ENCODE results near the gene TTC17.

Gene TTC17

GRCh38 chr11:43376594-43376993 lies 17.9 kb downstream of the TTC17 start:
- TF ChIP-seq ZNF155 (tag by site-specific recombination; IDR thresholded peaks at IDR 0.05) (no peak), ZNF701 (tag by site-specific recombination; IDR thresholded peaks at IDR 0.05) (no peak), ZNF510 (tag by site-specific recombination; IDR thresholded peaks at IDR 0.05; ENCODE audit: insufficient replicate concordance) (no peak), ZNF341 (tag by site-specific recombination; IDR thresholded peaks at IDR 0.05; ENCODE audit: low read depth) (no peak), SETDB1 (IDR thresholded peaks at IDR 0.05; ENCODE audit: insufficient read length, low read length) (no peak), ZNF311 (tag by site-specific recombination; IDR thresholded peaks at IDR 0.05; ENCODE audit: borderline replicate concordance) (no peak), ZNF571 (tag by site-specific recombination; IDR thresholded peaks at IDR 0.05) (no peak), HOXA7 (CRISPR knock-in tag; IDR thresholded peaks at IDR 0.05; ENCODE audit: borderline replicate concordance) (no peak), PRDM6 (tag by site-specific recombination; IDR thresholded peaks at IDR 0.05) (no peak), KLF1 (tag by site-specific recombination; IDR thresholded peaks at IDR 0.05) (no peak), ZNF555 (tag by site-specific recombination; conservative IDR thresholded peaks at IDR 0.05) (no peak), PBX3 (CRISPR knock-in tag; IDR thresholded peaks at IDR 0.05) (no peak), PATZ1 (tag by site-specific recombination; IDR thresholded peaks at IDR 0.05) (no peak), ZNF2 (tag by site-specific recombination; IDR thresholded peaks at IDR 0.05) (no peak), IKZF3 (tag by site-specific recombination; IDR thresholded peaks at IDR 0.05) (no peak)
- Histone ChIP-seq H3K4me3 (ENCODE audit: low read depth, low read length) (no peak overlapping the region), H3K4me1 (ENCODE audit: control insufficient read depth, insufficient read depth, low read length) (no peaks in the 10 kb centered on the region), H3K27ac (ENCODE audit: extremely low read depth, low read depth, low read length) (no peak overlapping the region), H3K36me3 (ENCODE audit: control insufficient read depth in 2 of 2, insufficient read depth in 1 of 2, low read length in 2 of 2) (peaks cover 0 to 8% of the 10 kb centered on the region in 2 experiments; a peak in 2 of 3 replicates), H3K9me3 (ENCODE audit: control insufficient read depth, insufficient read depth, low read depth, low read length) (no peaks in the 10 kb centered on the region)
- CTCF ChIA-PET: interaction anchor here (1.4 kb wide), 1 partner anchor 11 kb away, joined by 3 read pairs; no protein-coding TSS in a partner anchor
- POLR2A ChIA-PET: no interaction called here

GRCh38 chr11:43377389-43377788 lies 18.7 kb downstream of the TTC17 start:
- H3K27ac ChIP-seq (ENCODE audit: extremely low read depth, low read depth, low read length): no peak overlapping the region
- CTCF ChIA-PET: interaction anchor here (0.7 to 1.4 kb wide), 2 partner anchors 12 to 1856 kb away, joined by 3 to 5 read pairs; no protein-coding TSS in a partner anchor
- H3K4me1 ChIP-seq (ENCODE audit: control insufficient read depth, insufficient read depth, low read length): no peaks in the 10 kb centered on the region
- no peak overlapping the region for H3K4me3 ChIP-seq (ENCODE audit: low read depth, low read length)
- H3K36me3 ChIP-seq (ENCODE audit: control insufficient read depth in 2 of 2, insufficient read depth in 1 of 2, low read length in 2 of 2): peaks cover 0 to 10% of the 10 kb centered on the region in 2 experiments; a peak in 2 of 3 replicates
- POLR2A ChIA-PET: no interaction called here
- no peaks in the 10 kb centered on the region for H3K9me3 ChIP-seq (ENCODE audit: control insufficient read depth, insufficient read depth, low read depth, low read length)
- TF ChIP-seq ZNF398 (tag by site-specific recombination; IDR thresholded peaks at IDR 0.05) (no peak), ZBTB10 (tag by site-specific recombination; IDR thresholded peaks at IDR 0.05) (no peak), ZBTB1 (tag by site-specific recombination; IDR thresholded peaks at IDR 0.05) (no peak), BCL11B (tag by site-specific recombination; IDR thresholded peaks at IDR 0.05; ENCODE audit: low read depth) (no peak), ZXDB (tag by site-specific recombination; IDR thresholded peaks at IDR 0.05) (no peak), ZBTB44 (tag by site-specific recombination; IDR thresholded peaks at IDR 0.05) (no peak), ZNF214 (tag by site-specific recombination; IDR thresholded peaks at IDR 0.05; ENCODE audit: borderline replicate concordance) (no peak), OVOL3 (tag by site-specific recombination; IDR thresholded peaks at IDR 0.05) (no peak), SP3 (tag by site-specific recombination; IDR thresholded peaks at IDR 0.05) (no peak), ZFHX2 (tag by site-specific recombination; conservative IDR thresholded peaks at IDR 0.05) (no peak)
